Loucy (cell line): ENCODE results near the gene SPHK2.

Experiments used
- EZH2phosphoT487 ChIP-seq: fragments of 200-600 bp; IDR thresholded peaks from 2 replicates; pipeline ENCODE4 v1.6.1; 2018; ENCODE audit warnings: antibody characterized with exemption, mild to moderate bottlenecking, moderate library complexity, borderline replicate concordance
- TF ChIP-seq, protein P1 (sequence below): fragments of 200-600 bp; sonication (generic); conservative IDR thresholded peaks from 2 replicates; pipeline ENCODE4 v1.5.1; 2014; ENCODE audit warnings: mild to moderate bottlenecking, antibody characterized with exemption, low read length

DNA sequence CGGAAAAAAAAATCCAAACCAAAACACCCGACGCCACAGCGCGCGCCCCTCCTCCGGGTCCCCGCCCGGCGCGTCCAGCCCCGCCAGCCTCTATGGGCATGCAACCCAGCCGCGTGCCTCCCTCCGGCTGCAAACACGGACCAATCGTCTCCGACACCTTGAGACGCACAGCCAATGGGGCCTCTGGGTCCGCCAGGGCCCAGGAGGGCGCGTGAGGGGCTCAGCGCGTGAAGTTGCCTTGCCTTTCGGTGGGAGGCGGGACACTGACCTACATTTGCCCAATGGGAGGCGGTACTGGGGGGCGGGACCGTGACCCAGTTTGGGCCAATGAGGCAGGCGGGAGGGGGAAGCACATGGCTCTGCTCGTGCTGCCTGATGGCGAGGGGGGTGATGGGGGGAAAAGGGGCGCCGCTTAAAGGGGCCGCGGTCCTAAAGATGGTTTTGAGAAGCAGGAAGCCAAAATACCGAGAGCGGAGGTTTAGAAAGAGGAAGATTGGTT, 18.2 kb downstream of the SPHK2 start:
- TF ChIP-seq, protein P1, sequence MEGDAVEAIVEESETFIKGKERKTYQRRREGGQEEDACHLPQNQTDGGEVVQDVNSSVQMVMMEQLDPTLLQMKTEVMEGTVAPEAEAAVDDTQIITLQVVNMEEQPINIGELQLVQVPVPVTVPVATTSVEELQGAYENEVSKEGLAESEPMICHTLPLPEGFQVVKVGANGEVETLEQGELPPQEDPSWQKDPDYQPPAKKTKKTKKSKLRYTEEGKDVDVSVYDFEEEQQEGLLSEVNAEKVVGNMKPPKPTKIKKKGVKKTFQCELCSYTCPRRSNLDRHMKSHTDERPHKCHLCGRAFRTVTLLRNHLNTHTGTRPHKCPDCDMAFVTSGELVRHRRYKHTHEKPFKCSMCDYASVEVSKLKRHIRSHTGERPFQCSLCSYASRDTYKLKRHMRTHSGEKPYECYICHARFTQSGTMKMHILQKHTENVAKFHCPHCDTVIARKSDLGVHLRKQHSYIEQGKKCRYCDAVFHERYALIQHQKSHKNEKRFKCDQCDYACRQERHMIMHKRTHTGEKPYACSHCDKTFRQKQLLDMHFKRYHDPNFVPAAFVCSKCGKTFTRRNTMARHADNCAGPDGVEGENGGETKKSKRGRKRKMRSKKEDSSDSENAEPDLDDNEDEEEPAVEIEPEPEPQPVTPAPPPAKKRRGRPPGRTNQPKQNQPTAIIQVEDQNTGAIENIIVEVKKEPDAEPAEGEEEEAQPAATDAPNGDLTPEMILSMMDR = no peak
- TF ChIP-seq EZH2phosphoT487 = no peak
